ENCODE measurements around the gene NEK4. TPM values are rescaled to one million over a fixed set of nuclear protein-coding genes. Genes with fewer than 3 reads are reported as not detected.

The NEK4 gene
- total RNA-seq, 1 experiment from 2014 or later = 36.2 TPM

GRCh38 chr3:52811452-52812011 lies 40.8 kb upstream of the NEK4 start (continued):
- TF ChIP-seq CTCF (IDR thresholded peaks at IDR 0.05 in 2 of 3, conservative IDR thresholded peaks at IDR 0.05 in 1 of 3; ENCODE audit: borderline replicate concordance in 1 of 3, insufficient read depth in 1 of 3, low read depth in 2 of 3, low read length in 2 of 3) = no peak
- no peak for TF ChIP-seq SIN3A (IDR thresholded peaks at IDR 0.05; ENCODE audit: low read depth)
- TF ChIP-seq SP1 (IDR thresholded peaks at IDR 0.05; ENCODE audit: low read depth) = no peak
- no peak for TF ChIP-seq EZH2phosphoT487 (IDR thresholded peaks at IDR 0.05; ENCODE audit: borderline replicate concordance)
- TF ChIP-seq POLR2A (IDR thresholded peaks at IDR 0.05; ENCODE audit: borderline replicate concordance, extremely low read depth, insufficient read depth, insufficient read length) = no peak
- TF ChIP-seq ZNF274 (IDR thresholded peaks at IDR 0.05; ENCODE audit: low read depth, low read length) = no peak
- no peak for TF ChIP-seq RAD21 (IDR thresholded peaks at IDR 0.05; ENCODE audit: low read depth)
- TF ChIP-seq EZH2 (IDR thresholded peaks at IDR 0.05) = no peak

- H3K79me2 ChIP-seq (ENCODE audit: insufficient read depth, low read length) = no peaks in the 10 kb centered on the region
- BruUV-seq (replicated peaks) = no TSS peak
- CTCF ChIA-PET = no interaction called here
Observed at GRCh38 chr3:52810923-52811322, 40.2 kb upstream of the NEK4 start.

More at GRCh38 chr3:52810923-52811322, 40.2 kb upstream of the NEK4 start:
- POLR2A ChIA-PET = no interaction called here
- no peak for DNase-seq (ENCODE audit: low read depth, low spot score)
- Histone ChIP-seq H3K4me1 (ENCODE audit: control insufficient read depth in 1 of 2, insufficient read depth in 2 of 2, low read length in 2 of 2) (no peaks in the 10 kb centered on the region), H3K9me3 (ENCODE audit: control insufficient read depth in 1 of 2, insufficient read depth in 1 of 2, low read depth in 1 of 2, low read length in 2 of 2) (no peaks in the 10 kb centered on the region), H3K4me2 (ENCODE audit: low read length) (no peak overlapping the region), H3K4me3 (replicated peaks in 1 of 2; ENCODE audit: low read depth in 1 of 2, low read length in 2 of 2) (no peak overlapping the region), H3K27ac (ENCODE audit: low read depth, low read length) (no peak overlapping the region), H3K27me3 (ENCODE audit: insufficient read depth, low read length) (no peaks in the 10 kb centered on the region), H3K9ac (ENCODE audit: low read length) (no peak overlapping the region), H4K20me1 (ENCODE audit: insufficient read depth) (no peaks in the 10 kb centered on the region), H3K36me3 (ENCODE audit: control insufficient read depth in 1 of 2, insufficient read depth in 2 of 2, low read length in 2 of 2) (no peaks in the 10 kb centered on the region), H3K9me2 (ENCODE audit: insufficient read depth) (no peaks in the 10 kb centered on the region), H2AFZ (ENCODE audit: low read depth, low read length, poor library complexity, severe bottlenecking) (no peak overlapping the region)
- RAD21 ChIA-PET (ENCODE audit: low non-redundant PET in 1 of 2, low total read pairs in 2 of 2, uncharacterized antibody in 2 of 2, unreplicated experiment in 2 of 2) = no interaction called here
- intact Hi-C loops (cut with micrococcal nuclease) = no loop called here
- no peak for ATAC-seq
- TF ChIP-seq MAX (IDR thresholded peaks at IDR 0.05) = no peak
- TF ChIP-seq EZH2 (IDR thresholded peaks at IDR 0.05) = no peak
- no peak for TF ChIP-seq FOSL1 (IDR thresholded peaks at IDR 0.05; ENCODE audit: low read depth)
- no peak for TF ChIP-seq ZNF274 (IDR thresholded peaks at IDR 0.05; ENCODE audit: low read depth, low read length)
